ENCODE measurements around the gene B3GNT5.

DNA sequence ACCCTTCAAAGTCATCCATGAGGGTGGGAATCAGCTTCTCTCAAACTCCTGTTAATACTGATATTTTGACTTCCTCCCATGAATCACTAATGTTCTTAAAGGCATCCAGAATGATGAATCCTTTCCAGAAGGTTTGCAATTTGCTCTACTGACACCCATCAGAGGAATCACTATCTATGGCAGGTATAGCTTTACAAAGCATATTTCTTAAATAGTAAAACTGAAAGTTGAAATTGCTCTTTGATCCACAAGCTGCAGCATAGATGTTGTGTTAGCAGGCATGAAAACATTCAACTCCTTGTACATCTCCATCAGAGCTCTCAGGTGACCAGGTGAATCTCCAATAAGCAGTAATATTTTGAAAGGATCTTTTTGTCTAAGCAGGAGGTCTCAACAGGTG lies 66.3 kb downstream of the B3GNT5 start:
- TF ChIP-seq, protein P1, sequence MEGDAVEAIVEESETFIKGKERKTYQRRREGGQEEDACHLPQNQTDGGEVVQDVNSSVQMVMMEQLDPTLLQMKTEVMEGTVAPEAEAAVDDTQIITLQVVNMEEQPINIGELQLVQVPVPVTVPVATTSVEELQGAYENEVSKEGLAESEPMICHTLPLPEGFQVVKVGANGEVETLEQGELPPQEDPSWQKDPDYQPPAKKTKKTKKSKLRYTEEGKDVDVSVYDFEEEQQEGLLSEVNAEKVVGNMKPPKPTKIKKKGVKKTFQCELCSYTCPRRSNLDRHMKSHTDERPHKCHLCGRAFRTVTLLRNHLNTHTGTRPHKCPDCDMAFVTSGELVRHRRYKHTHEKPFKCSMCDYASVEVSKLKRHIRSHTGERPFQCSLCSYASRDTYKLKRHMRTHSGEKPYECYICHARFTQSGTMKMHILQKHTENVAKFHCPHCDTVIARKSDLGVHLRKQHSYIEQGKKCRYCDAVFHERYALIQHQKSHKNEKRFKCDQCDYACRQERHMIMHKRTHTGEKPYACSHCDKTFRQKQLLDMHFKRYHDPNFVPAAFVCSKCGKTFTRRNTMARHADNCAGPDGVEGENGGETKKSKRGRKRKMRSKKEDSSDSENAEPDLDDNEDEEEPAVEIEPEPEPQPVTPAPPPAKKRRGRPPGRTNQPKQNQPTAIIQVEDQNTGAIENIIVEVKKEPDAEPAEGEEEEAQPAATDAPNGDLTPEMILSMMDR (IDR thresholded peaks at IDR 0.05): no peak
- no peak for TF ChIP-seq POLR2A (IDR thresholded peaks at IDR 0.05)

Measured in testis (tissue), 2 donors.